ENCODE measurements around the gene GPR179.
A peak's percentile ranks its signal among the peaks of the same experiment; 100 is the strongest.

GPR179 gene

GRCh38 chr17:38342886-38343607 is 709 bp downstream of the GPR179 start:
- DNase-seq: no peak

- DNase-seq: peak in 1 of 2 experiments; percentile 32
Observed at GRCh38 chr17:38341035-38341721, 2.6 kb downstream of the GPR179 start.

- no peak for DNase-seq
Observed at GRCh38 chr17:38339891-38340290, 3.9 kb downstream of the GPR179 start.

DNA sequence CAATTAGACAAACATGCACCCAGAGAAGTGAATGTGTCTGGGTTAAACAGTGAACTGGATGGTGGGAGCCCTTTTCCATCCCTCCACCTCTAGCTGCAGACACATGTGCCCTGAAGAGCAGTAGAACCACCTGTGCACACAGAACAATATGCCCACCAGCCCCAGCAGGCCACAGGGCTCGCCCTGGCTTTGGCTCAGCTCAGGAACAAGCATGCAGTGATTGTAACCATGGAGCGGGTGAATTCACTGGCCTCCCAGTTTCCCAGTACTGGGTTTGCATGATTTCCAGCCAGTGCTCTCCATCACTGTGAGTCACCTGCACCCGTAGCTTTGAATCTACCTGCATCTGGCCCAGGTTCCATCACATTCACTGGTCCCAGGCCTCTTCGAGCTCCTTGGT is 5.2 kb downstream of the GPR179 start:
- DNase-seq: no peak

DNA sequence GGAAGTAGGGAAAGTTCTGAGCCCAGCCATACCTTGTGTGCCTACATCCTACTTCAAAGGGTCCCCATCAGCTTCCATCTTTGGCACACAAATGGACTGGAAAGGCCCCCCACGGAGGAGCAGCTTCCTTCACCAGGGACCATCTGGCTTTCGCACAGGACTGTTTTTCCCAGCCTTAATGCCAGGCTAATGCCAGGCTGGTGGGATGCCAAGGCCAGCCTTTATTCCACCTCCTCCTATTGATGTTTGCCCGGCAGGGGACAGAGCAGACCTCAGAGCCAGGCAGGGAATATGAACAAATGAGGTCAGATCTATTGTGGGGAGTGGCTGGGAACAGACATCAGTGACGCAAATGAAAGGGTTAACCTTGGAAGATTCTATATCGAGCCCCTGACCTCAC is 5.7 kb downstream of the GPR179 start:
- DNase-seq: no peak

DNA sequence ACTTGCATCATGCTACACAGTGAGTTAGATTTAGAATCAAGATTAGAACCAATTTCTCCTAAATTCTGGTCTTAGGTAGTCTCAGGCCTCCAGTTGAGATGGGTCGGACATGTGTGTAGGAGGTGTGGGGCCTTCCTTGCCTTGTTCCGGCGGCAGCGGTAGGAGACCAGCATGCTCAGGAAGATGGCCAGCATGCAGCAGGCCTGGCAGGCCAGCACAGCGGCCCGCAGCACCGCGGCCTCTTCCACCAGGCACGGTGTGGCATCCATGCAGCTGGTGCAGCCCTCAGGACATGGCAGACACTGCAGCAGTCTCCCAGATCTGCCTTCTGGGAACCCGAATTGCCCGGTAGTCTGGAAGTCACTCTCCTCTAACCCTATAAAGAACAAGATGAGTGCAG is 6.9 kb downstream of the GPR179 start:
- no peak for DNase-seq

GRCh38 chr17:38334480-38335364 is 9.0 kb downstream of the GPR179 start:
- no peak for DNase-seq

GRCh38 chr17:38333635-38334295 is 10.0 kb downstream of the GPR179 start:
- peak in 1 of 2 experiments; percentile 52 for DNase-seq

- no peak for DNase-seq
Observed at GRCh38 chr17:38332735-38333134, 11.0 kb downstream of the GPR179 start.

GRCh38 chr17:38330941-38331411 is 12.8 kb downstream of the GPR179 start:
- DNase-seq: no peak

DNA sequence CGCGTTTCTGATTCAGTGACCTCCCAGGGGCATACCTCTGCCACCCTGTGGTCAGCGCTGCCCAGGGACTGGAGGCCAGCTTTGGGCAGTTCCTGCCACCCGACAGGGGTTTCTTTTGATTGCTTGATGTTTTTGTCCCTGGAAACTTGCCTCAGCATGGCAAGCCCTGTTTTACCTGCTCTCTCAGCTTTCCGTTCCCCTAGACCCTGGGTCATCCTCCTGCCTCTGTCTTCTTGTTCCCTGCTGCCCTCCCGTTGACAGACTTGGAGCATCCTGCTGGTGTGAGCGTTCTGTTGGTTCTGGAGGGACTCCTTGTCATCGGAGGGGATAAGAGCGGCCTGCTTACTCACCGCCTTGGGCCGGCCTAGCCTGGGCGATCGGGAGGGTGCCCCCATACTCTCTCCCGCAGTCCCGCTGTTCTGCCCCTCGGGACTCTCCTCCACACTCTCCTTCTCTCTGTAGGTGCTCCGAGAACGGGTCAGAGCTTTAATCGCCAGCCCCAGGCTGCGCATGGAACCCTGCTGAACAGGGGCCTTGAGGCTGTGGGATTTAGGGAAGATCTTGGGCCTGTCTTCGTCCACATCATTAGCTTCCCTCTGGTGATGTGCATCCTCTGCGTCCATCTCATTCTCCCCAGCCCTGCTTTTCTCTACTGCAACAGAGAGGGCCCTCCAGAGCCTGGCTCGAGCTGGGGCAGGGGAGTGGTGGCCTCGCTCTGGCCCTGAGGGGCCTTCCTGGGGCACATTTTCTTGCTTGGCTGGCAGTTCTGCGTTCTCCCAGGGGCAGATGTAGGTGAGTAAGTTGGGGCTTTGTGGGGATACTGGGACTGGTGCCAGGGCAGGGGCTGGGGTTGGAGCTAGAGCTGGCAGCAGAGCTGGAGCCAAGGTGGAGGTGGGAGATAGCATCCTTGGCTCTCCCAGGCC is 13.7 kb downstream of the GPR179 start:
- DNase-seq: no peak

DNA sequence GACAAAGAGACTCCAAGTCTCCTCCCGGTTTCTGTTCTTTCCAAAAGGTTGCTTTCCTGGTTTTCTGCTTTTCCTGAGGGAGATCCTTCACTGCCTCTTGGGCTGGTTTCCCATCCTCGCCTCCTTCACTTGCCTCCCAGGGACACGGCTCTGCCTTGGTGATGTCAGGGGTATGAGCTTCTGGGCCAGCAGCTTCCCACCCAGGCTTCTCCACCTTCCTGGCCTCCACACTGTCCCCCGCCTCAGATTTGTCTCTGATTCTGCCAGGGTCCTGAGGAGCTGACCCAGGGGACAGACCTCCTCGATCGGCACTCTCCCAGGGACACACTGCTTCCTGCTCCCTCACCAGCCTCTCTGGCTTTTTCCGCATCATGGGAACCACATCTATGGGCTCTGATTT is 14.5 kb downstream of the GPR179 start:
- DNase-seq: no peak

DNA sequence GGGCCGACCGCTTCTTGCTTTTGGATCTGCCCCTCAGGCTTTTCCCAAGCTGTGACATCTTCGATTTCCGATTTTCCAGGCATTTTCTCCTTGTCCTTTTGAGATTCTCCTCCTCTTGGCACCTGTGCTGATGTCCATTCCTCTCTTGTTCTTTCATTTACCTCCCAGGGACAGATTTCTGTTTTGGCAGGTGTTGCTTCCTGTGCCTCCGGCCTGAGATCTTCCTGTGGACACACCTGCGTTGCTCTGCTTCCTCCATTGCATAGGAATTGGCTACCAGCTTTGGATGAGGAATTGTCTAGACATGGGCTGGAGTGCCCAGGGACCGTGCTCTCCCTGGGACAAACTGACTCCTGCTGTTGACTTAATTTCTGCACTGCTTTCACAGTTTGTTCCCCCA is 15.1 kb downstream of the GPR179 start:
- no peak for DNase-seq

DNA sequence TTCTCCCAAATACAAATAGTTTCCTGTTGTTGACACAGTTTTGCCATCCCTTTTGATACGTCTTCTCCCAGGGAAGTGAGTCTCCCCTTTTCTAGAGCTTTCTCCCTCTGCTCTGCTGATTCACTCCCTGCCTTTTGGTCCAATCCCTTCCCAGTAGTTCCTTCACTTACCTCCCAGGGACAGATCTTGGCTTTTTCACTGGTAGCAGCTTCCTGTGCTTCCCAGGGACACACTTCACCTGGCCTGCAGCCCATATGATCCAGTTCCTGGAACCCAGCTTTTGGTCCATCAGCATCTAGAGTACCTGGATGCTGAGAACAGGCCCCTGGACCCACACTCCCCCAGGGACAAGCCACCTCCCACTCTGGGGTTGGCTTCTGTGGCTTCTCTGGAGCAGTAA is 15.8 kb downstream of the GPR179 start:
- no peak for DNase-seq

GRCh38 chr17:38326996-38327792 is 16.6 kb downstream of the GPR179 start:
- DNase-seq: no peak

DNA sequence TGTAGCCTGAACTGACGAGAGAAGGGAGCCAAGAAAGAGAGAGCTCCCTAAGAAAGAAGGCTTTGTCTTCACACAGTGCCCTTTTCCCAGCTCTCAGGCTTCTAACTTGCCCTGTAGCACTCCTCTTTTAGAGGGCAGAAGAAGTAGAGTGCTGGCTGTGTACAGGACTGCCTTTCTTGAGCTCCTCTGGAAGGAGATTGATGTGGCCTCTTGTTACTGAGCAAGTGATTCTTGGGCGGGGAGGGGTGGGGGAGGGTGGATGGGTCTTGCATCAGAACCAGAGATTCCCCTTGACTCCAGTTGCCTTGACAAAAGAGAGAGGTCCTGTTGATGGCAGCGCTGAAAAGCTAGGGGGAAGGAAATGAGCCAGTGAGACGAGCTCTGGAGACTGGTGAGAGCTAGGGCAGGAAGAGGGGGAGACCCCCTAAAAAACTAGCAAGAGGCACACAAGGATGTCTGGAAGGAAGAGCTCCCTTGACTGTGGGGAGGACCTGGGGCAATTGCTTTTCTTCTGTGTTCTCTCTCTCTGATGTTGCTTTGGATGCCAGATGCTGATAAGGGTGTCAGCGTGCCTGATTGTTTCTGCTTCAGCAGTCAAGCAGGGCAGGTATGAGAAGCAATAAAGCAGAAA is 18.4 kb downstream of the GPR179 start:
- peak in 1 of 2 experiments; percentile 17 for DNase-seq

- DNase-seq: no peak
Observed at GRCh38 chr17:38324772-38325171, 19.0 kb downstream of the GPR179 start.

GRCh38 chr17:38324141-38324697 is 19.5 kb downstream of the GPR179 start:
- DNase-seq: no peak

- DNase-seq: no peak
Observed at GRCh38 chr17:38322897-38323296, 20.9 kb downstream of the GPR179 start.

Data from NCI-H526 (cell line).